ENCODE data around the gene DEDD2. TPM values are rescaled to one million over a fixed set of nuclear protein-coding genes. Genes with fewer than 3 reads are reported as not detected.

The DEDD2 gene
- total RNA-seq, 1 experiment from 2014 or later = 32.7 TPM

DNA sequence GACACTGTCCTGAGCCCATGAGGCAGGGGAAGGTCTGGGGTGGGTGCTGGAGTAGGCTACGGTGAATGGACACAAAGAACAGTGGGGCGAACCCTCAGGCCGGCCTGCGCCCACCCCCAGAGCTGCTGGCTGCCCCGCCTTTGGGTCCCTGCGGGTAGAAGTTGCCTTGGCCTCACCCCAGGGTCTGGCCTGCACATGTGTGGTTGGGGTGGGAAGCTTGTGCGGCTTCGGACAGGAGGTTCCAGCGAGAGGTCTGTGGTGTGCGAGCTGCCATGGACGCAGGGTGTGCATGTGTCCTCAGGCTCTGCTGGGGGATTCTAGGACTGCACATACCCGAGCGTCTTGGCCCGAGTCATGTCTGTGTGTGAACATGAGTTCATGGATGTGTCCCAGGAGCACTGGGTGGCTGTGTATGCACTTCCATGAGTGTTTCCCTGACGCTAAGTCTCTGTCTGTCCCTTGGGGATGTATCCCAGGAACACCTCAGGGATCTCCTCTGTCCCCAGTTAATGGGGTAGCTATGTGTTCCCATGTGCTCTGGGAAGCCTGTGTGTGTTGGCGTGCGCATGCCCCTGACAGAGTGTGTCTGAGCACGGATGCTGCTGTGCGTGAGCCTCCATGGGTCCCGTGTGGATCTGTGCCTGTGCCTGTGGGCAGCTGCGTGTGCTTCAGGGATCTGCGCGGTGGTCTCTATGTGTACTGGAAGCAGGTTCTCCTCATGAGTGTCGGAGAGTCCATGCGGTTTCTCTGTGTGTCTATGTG is 64.4 kb downstream of the DEDD2 start:
- TF ChIP-seq POLR2AphosphoS5 (IDR thresholded peaks at IDR 0.05; ENCODE audit: low read depth, low read length) (no peak), ELF1 (IDR thresholded peaks at IDR 0.05; ENCODE audit: borderline replicate concordance, low read depth) (no peak), EZH2 (IDR thresholded peaks at IDR 0.05) (no peak), SRF (IDR thresholded peaks at IDR 0.05; ENCODE audit: low read depth) (no peak), CBX3 (IDR thresholded peaks at IDR 0.05; ENCODE audit: low read depth) (no peak), ZNF274 (IDR thresholded peaks at IDR 0.05; ENCODE audit: low read depth, low read length) (no peak), FOSL1 (IDR thresholded peaks at IDR 0.05; ENCODE audit: low read depth) (no peak), YY1 (IDR thresholded peaks at IDR 0.05; ENCODE audit: extremely low read depth, insufficient replicate concordance, low read depth, low read length) (no peak), JUND (IDR thresholded peaks at IDR 0.05) (no peak), TCF7L2 (IDR thresholded peaks at IDR 0.05; ENCODE audit: borderline replicate concordance, extremely low read depth, insufficient read depth, insufficient read length) (no peak), SIN3A (IDR thresholded peaks at IDR 0.05; ENCODE audit: low read depth) (no peak), SP1 (IDR thresholded peaks at IDR 0.05; ENCODE audit: low read depth) (no peak), CEBPB (IDR thresholded peaks at IDR 0.05; ENCODE audit: low read depth) (no peak), EGR1 (IDR thresholded peaks at IDR 0.05; ENCODE audit: low read depth) (no peak)
- TF ChIP-seq, protein P1, sequence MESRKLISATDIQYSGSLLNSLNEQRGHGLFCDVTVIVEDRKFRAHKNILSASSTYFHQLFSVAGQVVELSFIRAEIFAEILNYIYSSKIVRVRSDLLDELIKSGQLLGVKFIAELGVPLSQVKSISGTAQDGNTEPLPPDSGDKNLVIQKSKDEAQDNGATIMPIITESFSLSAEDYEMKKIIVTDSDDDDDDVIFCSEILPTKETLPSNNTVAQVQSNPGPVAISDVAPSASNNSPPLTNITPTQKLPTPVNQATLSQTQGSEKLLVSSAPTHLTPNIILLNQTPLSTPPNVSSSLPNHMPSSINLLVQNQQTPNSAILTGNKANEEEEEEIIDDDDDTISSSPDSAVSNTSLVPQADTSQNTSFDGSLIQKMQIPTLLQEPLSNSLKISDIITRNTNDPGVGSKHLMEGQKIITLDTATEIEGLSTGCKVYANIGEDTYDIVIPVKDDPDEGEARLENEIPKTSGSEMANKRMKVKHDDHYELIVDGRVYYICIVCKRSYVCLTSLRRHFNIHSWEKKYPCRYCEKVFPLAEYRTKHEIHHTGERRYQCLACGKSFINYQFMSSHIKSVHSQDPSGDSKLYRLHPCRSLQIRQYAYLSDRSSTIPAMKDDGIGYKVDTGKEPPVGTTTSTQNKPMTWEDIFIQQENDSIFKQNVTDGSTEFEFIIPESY (IDR thresholded peaks at IDR 0.05; ENCODE audit: extremely low read depth, insufficient replicate concordance, low read length) = no peak
- TF ChIP-seq, protein P2, sequence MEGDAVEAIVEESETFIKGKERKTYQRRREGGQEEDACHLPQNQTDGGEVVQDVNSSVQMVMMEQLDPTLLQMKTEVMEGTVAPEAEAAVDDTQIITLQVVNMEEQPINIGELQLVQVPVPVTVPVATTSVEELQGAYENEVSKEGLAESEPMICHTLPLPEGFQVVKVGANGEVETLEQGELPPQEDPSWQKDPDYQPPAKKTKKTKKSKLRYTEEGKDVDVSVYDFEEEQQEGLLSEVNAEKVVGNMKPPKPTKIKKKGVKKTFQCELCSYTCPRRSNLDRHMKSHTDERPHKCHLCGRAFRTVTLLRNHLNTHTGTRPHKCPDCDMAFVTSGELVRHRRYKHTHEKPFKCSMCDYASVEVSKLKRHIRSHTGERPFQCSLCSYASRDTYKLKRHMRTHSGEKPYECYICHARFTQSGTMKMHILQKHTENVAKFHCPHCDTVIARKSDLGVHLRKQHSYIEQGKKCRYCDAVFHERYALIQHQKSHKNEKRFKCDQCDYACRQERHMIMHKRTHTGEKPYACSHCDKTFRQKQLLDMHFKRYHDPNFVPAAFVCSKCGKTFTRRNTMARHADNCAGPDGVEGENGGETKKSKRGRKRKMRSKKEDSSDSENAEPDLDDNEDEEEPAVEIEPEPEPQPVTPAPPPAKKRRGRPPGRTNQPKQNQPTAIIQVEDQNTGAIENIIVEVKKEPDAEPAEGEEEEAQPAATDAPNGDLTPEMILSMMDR (IDR thresholded peaks at IDR 0.05 in 2 of 3, conservative IDR thresholded peaks at IDR 0.05 in 1 of 3; ENCODE audit: borderline replicate concordance in 1 of 3, insufficient read depth in 1 of 3, low read depth in 2 of 3, low read length in 2 of 3) = no peak
- TF ChIP-seq, protein P3, sequence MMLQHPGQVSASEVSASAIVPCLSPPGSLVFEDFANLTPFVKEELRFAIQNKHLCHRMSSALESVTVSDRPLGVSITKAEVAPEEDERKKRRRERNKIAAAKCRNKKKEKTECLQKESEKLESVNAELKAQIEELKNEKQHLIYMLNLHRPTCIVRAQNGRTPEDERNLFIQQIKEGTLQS (IDR thresholded peaks at IDR 0.05) = no peak
- Histone ChIP-seq H4K20me1 (ENCODE audit: insufficient read depth) (no peaks in the 10 kb centered on the region), H3K27ac (ENCODE audit: low read depth, low read length) (no peak overlapping the region), H3K36me3 (ENCODE audit: control insufficient read depth in 1 of 2, insufficient read depth in 2 of 2, low read length in 2 of 2) (no peaks in the 10 kb centered on the region), H2AFZ (ENCODE audit: low read depth, low read length, poor library complexity, severe bottlenecking) (no peak overlapping the region), H3K4me3 (replicated peaks in 1 of 2; ENCODE audit: low read depth in 1 of 2, low read length in 2 of 2) (no peak overlapping the region), H3K4me1 (ENCODE audit: control insufficient read depth in 1 of 2, insufficient read depth in 2 of 2, low read length in 2 of 2) (no peaks in the 10 kb centered on the region), H3K4me2 (ENCODE audit: low read length) (no peak overlapping the region), H3K9me3 (ENCODE audit: control insufficient read depth in 1 of 2, insufficient read depth in 1 of 2, low read depth in 1 of 2, low read length in 2 of 2) (no peaks in the 10 kb centered on the region), H3K9ac (ENCODE audit: low read length) (no peak overlapping the region), H3K79me2 (ENCODE audit: insufficient read depth, low read length) (no peaks in the 10 kb centered on the region), H3K27me3 (ENCODE audit: insufficient read depth, low read length) (peaks cover 20% of the 10 kb centered on the region), H3K9me2 (ENCODE audit: insufficient read depth) (no peaks in the 10 kb centered on the region)
- ATAC-seq = no peak
- intact Hi-C loops (cut with micrococcal nuclease) = no loop called here
- ChIA-PET CTCF (no interaction called here), RAD21 (ENCODE audit: low non-redundant PET in 1 of 2, low total read pairs in 2 of 2, uncharacterized antibody in 2 of 2, unreplicated experiment in 2 of 2) (no interaction called here), POLR2A (no interaction called here)
- BruUV-seq (replicated peaks) = no TSS peak
- no peak for DNase-seq (ENCODE audit: low read depth, low spot score)
